ENCODE data around the gene MSI2. TPM values are rescaled to one million over a fixed set of nuclear protein-coding genes. Genes with fewer than 3 reads are reported as not detected.

Gene MSI2
- total RNA-seq, 1 donor from 2014 or later = 28.0 TPM

- DNase-seq (ENCODE audit: low spot score) = no peak
Observed at GRCh38 chr17:57429966-57430365, 173.6 kb downstream of the MSI2 start.

DNA sequence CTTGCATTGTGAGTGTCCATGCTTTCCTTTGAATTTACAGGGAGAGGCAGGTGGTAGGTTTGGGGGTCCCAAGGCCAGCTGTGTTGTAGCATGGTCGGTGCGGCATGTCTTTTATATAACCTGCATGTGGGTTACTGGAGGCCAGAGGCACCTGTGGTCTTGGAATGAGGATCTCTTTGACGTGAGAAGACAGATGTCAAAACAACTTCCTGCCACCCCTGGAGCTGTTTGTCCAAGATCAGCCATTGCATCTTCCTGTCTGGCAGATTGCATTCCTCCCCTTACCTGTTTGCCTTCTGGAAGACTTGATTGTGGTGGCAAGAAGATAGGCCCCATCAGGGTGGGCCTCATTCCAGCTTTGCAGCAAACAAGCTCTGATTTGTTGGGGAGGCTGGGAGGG, 175.1 kb downstream of the MSI2 start:
- no peak for DNase-seq (ENCODE audit: low spot score)

- DNase-seq (ENCODE audit: low spot score) = no peak
Observed at GRCh38 chr17:57432507-57433277, 176.4 kb downstream of the MSI2 start.

GRCh38 chr17:57433452-57433851, 177.1 kb downstream of the MSI2 start:
- no peak for DNase-seq (ENCODE audit: low spot score)

DNA sequence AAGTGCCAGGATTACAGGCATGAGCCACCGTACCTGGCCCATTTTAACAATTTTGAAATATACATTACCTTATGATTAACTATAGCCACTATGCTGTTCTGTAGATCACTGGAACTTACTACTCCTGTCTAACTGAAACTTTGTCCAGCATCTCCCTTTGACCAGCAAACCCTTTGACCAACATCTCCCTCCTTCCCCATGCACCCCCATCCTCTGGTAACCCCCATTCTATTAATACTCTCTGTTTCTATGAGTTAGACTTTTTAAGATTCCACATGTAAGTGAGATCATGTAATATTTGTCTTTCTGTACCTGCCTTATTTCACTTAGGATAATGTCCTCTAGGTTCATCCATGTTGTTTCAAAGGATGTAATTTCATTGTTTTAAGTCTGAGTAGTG, 178.0 kb downstream of the MSI2 start:
- DNase-seq (ENCODE audit: low spot score) = no peak

GRCh38 chr17:57436565-57436964, 180.2 kb downstream of the MSI2 start:
- DNase-seq (ENCODE audit: low spot score) = no peak

DNA sequence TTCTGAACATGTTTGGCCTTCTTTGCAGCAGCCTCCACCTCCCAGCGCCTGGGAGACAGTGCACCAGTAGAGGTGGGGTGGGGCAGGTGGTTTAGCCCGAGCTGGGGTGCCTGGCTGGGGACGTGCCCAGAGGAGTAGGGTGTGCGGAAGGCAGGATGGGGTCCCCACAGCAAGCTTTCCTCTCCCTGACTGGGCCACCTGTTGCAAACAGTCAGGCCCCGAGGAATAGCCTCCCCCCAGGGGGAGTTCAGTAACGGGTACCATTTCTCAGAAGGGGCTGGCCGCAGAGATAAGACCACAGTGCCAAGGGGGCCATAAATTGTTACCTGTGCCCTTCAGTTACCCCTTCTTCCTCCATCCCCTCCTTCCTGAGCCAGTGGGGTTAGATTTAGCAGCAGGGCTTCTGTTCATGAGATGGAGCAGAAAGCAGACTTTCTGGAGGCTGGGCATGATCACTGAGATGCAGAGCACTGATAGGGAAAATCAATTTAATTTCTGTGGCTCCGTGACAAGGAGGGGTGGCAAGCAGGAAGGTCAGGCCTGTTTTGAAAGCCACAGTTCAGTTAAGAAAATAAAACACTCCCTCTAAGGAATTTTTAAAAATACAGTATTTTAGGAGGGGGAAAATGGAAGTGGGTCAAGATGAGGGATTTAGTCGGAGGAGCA, 181.9 kb downstream of the MSI2 start:
- no peak for DNase-seq (ENCODE audit: low spot score)

DNA sequence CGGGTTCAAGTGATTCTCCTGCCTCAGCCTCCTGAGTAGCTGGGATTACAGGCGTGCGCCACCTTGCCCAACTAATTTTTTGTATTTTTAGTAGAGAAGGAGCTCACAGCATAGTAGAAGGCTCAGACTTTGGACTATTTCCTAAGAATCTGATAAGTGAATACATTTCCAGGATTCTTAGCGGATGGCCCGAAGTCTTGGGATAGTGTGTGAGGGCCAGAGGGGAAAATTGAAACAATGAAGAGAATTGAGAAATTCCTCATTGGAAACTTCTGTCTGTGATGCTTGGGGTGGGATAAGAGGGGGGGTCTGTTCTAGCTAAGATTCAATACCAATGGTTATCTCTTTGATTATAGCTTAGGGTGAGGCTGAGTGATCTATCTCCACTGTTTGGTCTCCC, 183.3 kb downstream of the MSI2 start:
- DNase-seq (ENCODE audit: low spot score) = no peak

GRCh38 chr17:57440522-57441269, 184.4 kb downstream of the MSI2 start:
- DNase-seq (ENCODE audit: low spot score) = no peak

DNA sequence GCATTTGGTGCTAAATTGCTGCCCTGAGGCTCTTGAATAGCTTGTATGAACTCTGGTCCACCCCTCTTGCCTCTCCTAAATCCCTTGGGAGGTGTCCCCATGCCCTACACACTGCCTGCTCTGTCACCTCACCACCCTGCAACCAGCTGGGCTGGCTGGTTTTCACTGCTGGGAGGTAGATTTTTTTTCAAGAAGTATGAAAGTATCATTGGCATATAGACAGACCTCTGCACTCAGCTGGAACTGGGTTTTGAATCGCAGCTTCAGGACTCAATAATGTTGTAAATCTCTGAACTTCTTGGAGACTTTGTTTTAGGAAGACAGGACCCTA, 184.9 kb downstream of the MSI2 start:
- no peak for DNase-seq (ENCODE audit: low spot score)

GRCh38 chr17:57442401-57442823, 186.1 kb downstream of the MSI2 start:
- DNase-seq (ENCODE audit: low spot score) = no peak

- no peak for DNase-seq (ENCODE audit: low spot score)
Observed at GRCh38 chr17:57442914-57443571, 186.7 kb downstream of the MSI2 start.

GRCh38 chr17:57443781-57444180, 187.5 kb downstream of the MSI2 start:
- DNase-seq (ENCODE audit: low spot score) = no peak

DNA sequence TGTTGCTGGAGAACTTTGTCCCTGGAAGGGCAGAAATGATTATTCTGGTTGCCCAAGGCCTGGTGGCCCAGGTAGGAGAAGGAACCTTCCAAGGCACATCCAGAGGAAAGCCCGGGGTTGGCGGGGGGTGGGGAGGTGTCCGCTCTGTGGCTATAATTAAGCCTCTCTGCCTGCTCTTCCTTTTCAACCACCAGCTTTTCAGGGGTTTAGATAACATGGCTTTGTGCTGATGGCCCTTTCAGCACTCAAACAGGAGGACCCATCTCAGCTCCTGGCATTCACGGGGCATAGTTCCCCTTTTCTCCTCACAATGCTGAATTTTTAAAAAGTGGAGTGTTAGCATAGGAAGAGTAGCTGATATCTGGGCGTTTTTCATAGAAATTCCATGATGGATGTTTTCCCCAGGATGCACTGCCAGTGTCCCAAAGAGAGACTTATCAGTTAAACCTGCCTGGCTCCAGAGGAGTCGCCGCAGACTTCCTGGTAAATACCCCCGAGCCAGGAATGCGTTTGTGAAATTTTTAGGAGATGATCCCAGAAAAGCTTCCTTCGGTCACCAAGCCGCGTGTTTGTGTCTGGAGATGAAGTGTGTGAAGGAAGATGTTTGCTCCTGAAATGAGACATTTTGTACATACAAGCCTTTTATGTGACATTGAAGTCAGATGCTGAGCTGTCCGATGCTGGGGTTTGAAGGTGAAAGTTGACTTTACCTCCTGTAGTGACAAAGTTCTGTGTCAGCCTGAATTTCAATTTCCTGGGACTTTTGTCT, 188.5 kb downstream of the MSI2 start:
- no peak for DNase-seq (ENCODE audit: low spot score)

DNA sequence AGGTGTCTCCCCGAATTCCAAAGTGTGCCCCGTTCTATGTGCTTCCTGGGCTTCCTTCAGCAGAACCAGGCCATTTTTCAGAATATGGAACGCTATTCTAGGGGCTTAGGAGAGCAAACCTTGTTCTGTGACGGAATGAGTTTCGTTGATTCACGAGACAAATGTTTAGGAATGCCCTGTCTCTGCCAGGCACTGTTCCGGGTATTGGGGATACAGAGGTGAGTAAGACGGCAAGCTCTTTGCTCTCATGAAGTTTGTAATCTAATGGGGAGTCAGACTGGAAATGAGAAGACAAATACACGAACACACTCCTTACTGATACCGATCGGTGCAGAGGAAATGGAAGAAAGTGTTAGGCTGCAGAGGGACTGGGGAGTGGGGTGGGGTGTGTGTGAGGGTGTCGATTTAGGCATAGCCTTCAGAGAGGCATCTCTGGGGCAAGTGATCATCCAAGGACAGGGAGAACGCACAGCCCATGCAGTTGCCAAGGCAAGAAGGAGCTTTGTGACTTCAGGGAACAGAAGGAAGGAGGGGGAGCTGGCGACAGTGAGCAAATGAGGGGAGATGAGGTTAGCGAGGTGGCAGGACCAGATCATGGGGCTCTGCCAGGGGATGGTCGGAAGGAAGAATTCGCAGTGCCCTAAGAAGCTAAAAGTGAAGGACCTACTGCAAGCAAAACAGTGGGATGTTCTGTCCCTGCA, 189.6 kb downstream of the MSI2 start:
- no peak for DNase-seq (ENCODE audit: low spot score)

DNA sequence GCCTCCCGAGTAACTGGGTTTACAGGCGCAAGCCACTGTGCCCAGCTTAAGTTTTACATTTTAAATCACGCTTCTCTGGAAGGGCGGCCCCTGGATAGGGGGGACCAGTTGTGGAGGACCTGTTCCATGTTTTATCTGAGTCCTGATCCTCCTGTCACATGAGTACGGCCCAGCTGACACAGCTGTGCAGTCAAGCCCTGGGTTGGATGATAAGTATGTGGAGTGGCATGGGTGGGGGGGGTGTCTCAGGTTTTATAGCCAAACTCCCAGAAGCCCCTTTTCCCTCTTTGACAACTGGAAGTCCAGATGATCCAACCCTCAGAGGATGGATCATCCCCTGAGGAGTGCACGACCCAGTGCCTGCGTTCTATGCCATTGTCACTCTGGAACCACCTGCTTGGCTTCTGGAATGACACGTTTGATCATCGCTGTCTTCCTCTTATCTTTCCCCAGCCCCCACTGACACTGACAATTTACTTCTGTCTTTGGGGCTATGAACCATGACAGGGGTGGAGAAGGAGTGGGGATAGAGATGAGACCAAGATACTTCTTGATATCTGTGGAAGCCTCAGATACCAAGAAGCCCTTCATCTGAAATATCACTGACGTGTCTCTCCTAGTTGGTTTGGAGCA, 191.2 kb downstream of the MSI2 start:
- DNase-seq (ENCODE audit: low spot score) = no peak

GRCh38 chr17:57447990-57448758, 191.9 kb downstream of the MSI2 start:
- DNase-seq (ENCODE audit: low spot score) = no peak

- DNase-seq (ENCODE audit: low spot score) = no peak
Observed at GRCh38 chr17:57448759-57449283, 192.5 kb downstream of the MSI2 start.

DNA sequence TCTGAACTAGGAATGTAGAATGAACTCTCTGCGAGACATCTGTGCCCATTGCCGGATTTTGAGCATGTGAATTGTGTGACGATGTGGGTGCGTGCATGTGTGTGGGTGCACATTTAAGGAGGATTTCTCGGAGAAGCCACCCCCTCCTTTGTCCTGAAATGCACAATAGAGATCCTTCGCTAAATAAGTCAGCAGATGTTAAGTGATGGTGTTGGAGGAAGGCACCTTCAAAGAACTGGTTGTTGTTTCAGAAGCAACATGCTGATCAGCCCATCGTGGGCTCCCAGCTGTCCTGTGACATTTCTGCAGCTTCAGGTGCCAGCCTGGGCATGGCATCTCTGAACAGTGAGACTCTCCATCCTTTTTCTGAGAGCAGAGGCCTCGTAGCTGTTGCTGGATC, 194.9 kb downstream of the MSI2 start:
- no peak for DNase-seq (ENCODE audit: low spot score)
